OCI-LY7 (cell line): ENCODE results near the gene RPS29. TPM values are rescaled to one million over a fixed set of nuclear protein-coding genes. Genes with fewer than 3 reads are reported as not detected.

ENCODE experiments used
- Bru-seq: library from RNA; stranded (reverse); fragments of 400-500 nt; gene quantifications from one replicate; lab custom pipeline; 2021; lab: Mats Ljungman, UMichigan
- BruChase-seq, 2 experiments: library from RNA; stranded (reverse); fragments of 400-500 nt; gene quantifications; one replicate each; lab custom pipeline; 2021; lab: Mats Ljungman, UMichigan
- BruUV-seq: library from RNA; stranded (reverse); fragments of 400-500 nt; replicated peaks from 2 replicates; lab custom pipeline; 2021; lab: Mats Ljungman, UMichigan
- CTCF ChIA-PET: fragments of 300-600 bp; sonication (Branson Sonifier 250); formaldehyde crosslinking; loops from one replicate; lab custom pipeline; 2022; ENCODE audit warnings: antibody characterized with exemption; ENCODE audit not compliant: unreplicated experiment; lab: Charles Lee
- POLR2A ChIA-PET: fragments of 300-600 bp; sonication (Branson Sonifier 250); formaldehyde crosslinking; loops from one replicate; lab custom pipeline; 2022; ENCODE audit warnings: antibody characterized with exemption; lab: Charles Lee
- DNase-seq: peaks from one replicate; pipeline ENCODE4 v3.0.0-alpha.2; 2015; ENCODE audit warnings: low spot score
- H2AFZ ChIP-seq: fragments of 200-600 bp; sonication (generic), shearing (Covaris generic); 2 replicates; pipeline ENCODE4 v1.6.1; 2014; ENCODE audit warnings: mild to moderate bottlenecking, antibody characterized with exemption, low read length, moderate library complexity
- H3K27ac ChIP-seq: fragments of 200-600 bp; sonication (generic); 2 replicates; pipeline ENCODE4 v1.5.1; 2014; ENCODE audit warnings: mixed run types, low read depth, mild to moderate bottlenecking, moderate library complexity, low read length, inconsistent platforms; ENCODE audit not compliant: poor library complexity, severe bottlenecking
- H3K36me3 ChIP-seq: fragments of 200-600 bp; sonication (generic); 2 replicates; pipeline ENCODE4 v1.6.1; 2014; ENCODE audit warnings: mild to moderate bottlenecking, antibody characterized with exemption, low read length, moderate library complexity, mixed read lengths; ENCODE audit not compliant: insufficient read depth
- H3K4me1 ChIP-seq: fragments of 200-600 bp; sonication (generic); 2 replicates; pipeline ENCODE4 v1.5.1; 2014; ENCODE audit warnings: mild to moderate bottlenecking, low read length; ENCODE audit not compliant: insufficient read depth, poor library complexity, severe bottlenecking
- H3K4me2 ChIP-seq: fragments of 200-600 bp; sonication (generic); 2 replicates; pipeline ENCODE4 v1.6.1; 2014; ENCODE audit warnings: mild to moderate bottlenecking, low read length
- H3K4me3 ChIP-seq: fragments of 200-600 bp; sonication (generic); 2 replicates; pipeline ENCODE4 v1.5.1; 2014; ENCODE audit warnings: mild to moderate bottlenecking, low read depth, low read length; ENCODE audit not compliant: poor library complexity, severe bottlenecking
- H3K79me2 ChIP-seq: fragments of 200-600 bp; sonication (generic); 2 replicates; pipeline ENCODE4 v1.6.1; 2016; ENCODE audit warnings: low read depth, mild to moderate bottlenecking, low read length, moderate library complexity, mixed read lengths; ENCODE audit not compliant: insufficient read depth
- H3K9me2 ChIP-seq: fragments of 200-600 bp; sonication (generic); 2 replicates; pipeline ENCODE4 v1.6.1; 2016; ENCODE audit warnings: mild to moderate bottlenecking, low read length, mixed read lengths; ENCODE audit not compliant: insufficient read depth
- H3K9me3 ChIP-seq: fragments of 200-600 bp; sonication (generic); 2 replicates; pipeline ENCODE4 v1.6.1; 2014; ENCODE audit warnings: mild to moderate bottlenecking, mixed run types, low read length, mixed read lengths
- H4K20me1 ChIP-seq: fragments of 200-600 bp; sonication (generic); 2 replicates; pipeline ENCODE4 v1.6.1; 2014; ENCODE audit warnings: mild to moderate bottlenecking, antibody characterized with exemption, low read length, moderate library complexity, mixed read lengths; ENCODE audit not compliant: insufficient read depth
- CTCF ChIP-seq: fragments of 200-600 bp; sonication (generic); conservative IDR thresholded peaks from 2 replicates; pipeline ENCODE4 v1.5.1; 2014; ENCODE audit warnings: mild to moderate bottlenecking, antibody characterized with exemption, low read length, moderate library complexity, mixed read lengths
- EZH2phosphoT487 ChIP-seq: fragments of 200-600 bp; sonication (generic); IDR thresholded peaks from 2 replicates; pipeline ENCODE4 v1.6.1; 2018; ENCODE audit warnings: low read depth, borderline replicate concordance, mild to moderate bottlenecking, mixed run types, antibody characterized with exemption, low read length, moderate library complexity, mixed read lengths
- intact Hi-C: fragments of 100-400 bp; cut with micrococcal nuclease; formaldehyde crosslinking; loops from one replicate; pipeline ENCODE4 v1.10.0; 2022; ENCODE audit not compliant: unreplicated experiment
- long read RNA-seq: library from polyadenylated mRNA; stranded (forward); transcript quantifications from one replicate; pipeline ENCODE4 v2.0.0, GENCODE V29; 2022
- total RNA-seq, 2 experiments: library from RNA; depleted of rRNA in 1 of 2; stranded (reverse); fragments of >200 nt in 1 of 2; shearing (Covaris generic) in 1 of 2; gene quantifications; 2 replicates each; pipeline ENCODE4 v1.2.3, GENCODE V29; 2014 to 2022

The RPS29 gene
- 3,800 and 6,504 TPM in 2 replicates for total RNA-seq (2014; rRNA removed; shearing (Covaris generic))
- 2,010 and 2,518 TPM in 2 replicates for total RNA-seq (2022)
- percentile 95 among the genes with signal in this experiment for Bru-seq, nascent RNA
- BruChase-seq, experiment 1, labeled RNA remaining after a 6-hour chase = percentile 90 among the genes with signal in this experiment
- BruChase-seq, experiment 2, labeled RNA remaining after a 2-hour chase = percentile 91 among the genes with signal in this experiment
- long read RNA-seq, full-length matches to known transcripts = 553 of 559 reads
- long read RNA-seq, partial matches to known transcripts = 4 of 559 reads
- long read RNA-seq, other reads (novel, unspliced or antisense) = 2 of 559 reads

GRCh38 chr14:49585803-49586672 is at the start of gene RPS29:
Gene RPS29 (minus strand): TSS chr14:49586380. CDS start chr14:49586346, 34 bp downstream.
- H3K4me3 ChIP-seq = peak within 1 kb of the TSS; percentile 96
- H3K9me2 ChIP-seq = no peaks in the 10 kb centered on the region
- CTCF ChIA-PET = interaction anchor here (0.9 kb wide), 1 partner anchor 9 kb away, joined by 5 read pairs; no protein-coding TSS in a partner anchor
- H2AFZ ChIP-seq = peak within 1 kb of the TSS; percentile 33
- H3K27ac ChIP-seq = peak within 1 kb of the TSS; percentile 74
- intact Hi-C loops = loop anchor here (1.0 kb wide), 2 partner anchors 10 to 34 kb away; partner anchors contain the start of genes MGAT2 and RPL36AL
- peaks cover 36% of the 10 kb centered on the region for H4K20me1 ChIP-seq
- peaks cover 51% of the 10 kb centered on the region for H3K36me3 ChIP-seq
- BruUV-seq = no TSS peak
- H3K4me2 ChIP-seq = peak within 1 kb of the TSS; percentile 76
- TF ChIP-seq CTCF = no peak
- TF ChIP-seq EZH2phosphoT487 = no peak
- POLR2A ChIA-PET = interaction anchor here (0.6 to 4.6 kb wide), 13 partner anchors 8 to 282 kb away, joined by 3 to 32 read pairs (median 5); partner anchors contain the start of genes LRR1, MGAT2, NEMF and RPL36AL
- no peaks in the 10 kb centered on the region for H3K9me3 ChIP-seq
- H3K4me1 ChIP-seq = peaks cover 45% of the 10 kb centered on the region
- H3K79me2 ChIP-seq = peaks cover 52% of the 10 kb centered on the region
- peak; percentile 100 for DNase-seq

GRCh38 chr14:49634547-49635334 is 48.6 kb upstream of the RPS29 start, which contains the start of gene DNAAF2:
Gene DNAAF2 (minus strand): TSS chr14:49635244. CDS start chr14:49635149, 95 bp downstream.
- DNase-seq = peak; percentile 85
- Histone ChIP-seq H3K4me3 (peak within 1 kb of the TSS; percentile 78), H3K9me2 (no peaks in the 10 kb centered on the region), H3K27ac (peak within 1 kb of the TSS; percentile 93), H4K20me1 (0 out of 2 replicates have a peak, but pooled peaks cover 4% of the 10 kb centered on the region), H3K36me3 (peaks cover 54% of the 10 kb centered on the region), H2AFZ (peak within 1 kb of the TSS; percentile 65), H3K9me3 (no peaks in the 10 kb centered on the region; the same call in 1 of the 2 replicates), H3K4me1 (peaks cover 22% of the 10 kb centered on the region), H3K79me2 (peaks cover 87% of the 10 kb centered on the region), H3K4me2 (peak within 1 kb of the TSS; percentile 68)
- ChIA-PET CTCF (interaction anchor here (1.0 to 1.5 kb wide), 3 partner anchors 36 to 481 kb away, joined by 4 to 6 read pairs (median 5); partner anchors contain the start of genes LRR1, NEMF and VCPKMT), POLR2A (interaction anchor here (0.6 to 4.6 kb wide), 12 partner anchors 12 to 402 kb away, joined by 3 to 62 read pairs (median 4); partner anchors contain the start of genes KLHDC2, LRR1, MGAT2 and NEMF)
- no TSS peak for BruUV-seq
- intact Hi-C loops = loop anchor here (1.0 to 5.0 kb wide), 12 partner anchors 14 to 898 kb away; partner anchors contain the start of genes DMAC2L, KLHDC2, L2HGDH and MAP4K5
- no peak for TF ChIP-seq EZH2phosphoT487
- TF ChIP-seq CTCF = no peak; the same call in 1 of the 2 replicates
